HG02678 (cell line): ENCODE results near the gene SETBP1.

Source experiments
- ATAC-seq: cut with Tn5 transposase; IDR thresholded peaks from one replicate; pipeline ENCODE4 v1.9.1; 2021; ENCODE audit warnings: mild to moderate bottlenecking, moderate library complexity; ENCODE audit not compliant: unreplicated experiment

SETBP1 gene

DNA sequence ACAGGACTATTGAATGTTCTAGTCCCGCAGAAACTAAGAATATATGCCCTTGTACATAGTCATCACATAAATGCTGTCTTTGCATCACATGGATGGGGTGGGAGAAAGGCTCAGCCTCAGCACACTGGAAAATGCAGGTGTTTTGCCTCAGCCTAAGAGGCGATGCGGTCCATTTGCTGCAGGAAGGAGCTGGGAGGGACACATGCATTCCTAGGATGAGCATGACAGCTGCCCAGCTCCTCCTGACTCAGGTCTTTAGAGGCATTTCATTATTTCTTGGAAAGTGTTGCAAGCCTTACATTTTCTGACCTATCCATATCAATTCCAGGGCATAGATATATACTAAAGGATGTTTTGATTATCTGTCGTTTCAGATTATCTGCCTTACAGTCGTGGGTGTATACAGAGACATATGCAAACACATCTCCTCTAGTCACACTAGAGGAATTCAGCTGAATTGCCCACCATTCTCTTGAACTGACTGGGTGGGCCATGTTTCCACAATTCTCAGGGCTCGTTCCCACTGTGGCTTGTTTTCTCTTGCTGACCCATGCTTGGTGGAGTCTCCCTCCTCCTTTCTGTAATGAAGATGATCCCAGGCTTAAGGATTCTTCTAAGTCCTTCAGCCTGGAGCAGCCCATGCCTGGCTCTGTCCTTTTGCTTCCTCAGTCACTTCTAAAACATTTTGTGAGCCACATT is 156.9 kb downstream of the SETBP1 start:
- ATAC-seq: no peak

DNA sequence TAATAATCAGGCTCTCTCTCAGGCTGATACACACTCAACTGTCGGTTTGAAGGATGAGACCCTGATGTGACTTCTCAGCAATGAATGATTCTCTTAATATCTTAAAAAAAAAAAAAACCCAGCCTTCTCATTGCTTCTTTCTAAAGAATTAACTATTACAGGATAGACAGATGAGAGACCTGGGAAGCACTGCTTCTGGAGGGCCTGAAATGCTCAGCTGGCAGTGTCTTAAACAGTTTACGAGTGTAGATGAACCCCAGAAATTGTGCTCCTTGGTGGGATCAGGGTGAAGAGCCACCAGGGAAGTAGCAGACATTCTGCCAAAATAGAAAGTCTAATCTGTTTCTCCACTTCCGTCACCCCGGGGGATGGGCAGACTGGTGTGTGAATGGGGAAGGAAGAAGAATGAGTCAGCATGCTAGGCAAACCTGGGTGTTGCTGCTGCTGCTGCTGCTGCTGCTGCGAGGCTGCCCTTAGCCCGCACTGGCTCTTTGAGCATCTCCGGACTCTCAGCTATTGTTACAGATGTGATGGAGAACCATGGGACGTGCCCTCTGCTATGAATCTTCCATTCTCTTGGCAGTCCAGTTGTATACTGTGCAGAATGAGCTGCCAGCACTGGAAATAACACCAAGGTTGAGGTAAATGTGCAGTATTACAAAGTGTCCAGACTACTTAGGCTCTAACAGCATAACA is 158.4 kb downstream of the SETBP1 start:
- peak; percentile 98 for ATAC-seq

DNA sequence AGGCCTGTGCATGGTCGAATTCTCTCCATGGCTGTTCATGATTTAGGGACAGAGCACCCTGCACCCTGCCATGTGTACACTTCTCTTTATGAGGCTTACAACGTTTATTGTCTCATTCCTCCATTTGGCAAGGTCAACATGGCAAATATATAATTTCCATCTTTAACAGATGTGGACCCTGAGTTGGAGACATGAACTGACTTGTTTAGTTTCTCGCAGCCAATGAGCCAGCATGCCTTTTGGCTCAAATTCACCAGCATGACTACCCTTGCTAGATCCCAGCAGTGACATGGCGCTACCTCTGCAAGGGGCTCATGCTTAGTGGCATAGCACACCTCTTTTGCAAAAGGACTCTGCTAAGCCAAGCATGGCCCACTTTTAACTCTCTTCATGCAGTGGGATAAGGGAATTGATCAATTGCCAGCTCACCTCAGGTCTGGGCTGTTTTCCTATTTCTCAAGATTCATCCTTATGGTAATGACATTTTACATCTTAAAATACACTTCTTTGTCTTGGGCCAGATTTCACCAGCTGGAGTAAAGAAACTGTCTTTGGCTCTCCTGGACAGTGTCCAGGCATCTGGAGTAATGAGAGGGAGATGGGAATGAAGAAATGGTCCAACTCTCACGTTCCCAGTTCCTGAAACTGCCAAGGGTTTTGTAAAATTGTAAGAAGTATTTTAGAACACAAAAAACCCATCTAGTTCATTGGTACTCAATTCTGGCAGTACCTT is 159.5 kb downstream of the SETBP1 start:
- ATAC-seq: no peak

GRCh38 chr18:44841221-44841620 is 160.5 kb downstream of the SETBP1 start:
- ATAC-seq: no peak

GRCh38 chr18:44841752-44842587 is 161.3 kb downstream of the SETBP1 start:
- ATAC-seq: no peak

- no peak for ATAC-seq
These were observed 162.1 kb downstream of the SETBP1 start for GRCh38 chr18:44842588-44843412.

DNA sequence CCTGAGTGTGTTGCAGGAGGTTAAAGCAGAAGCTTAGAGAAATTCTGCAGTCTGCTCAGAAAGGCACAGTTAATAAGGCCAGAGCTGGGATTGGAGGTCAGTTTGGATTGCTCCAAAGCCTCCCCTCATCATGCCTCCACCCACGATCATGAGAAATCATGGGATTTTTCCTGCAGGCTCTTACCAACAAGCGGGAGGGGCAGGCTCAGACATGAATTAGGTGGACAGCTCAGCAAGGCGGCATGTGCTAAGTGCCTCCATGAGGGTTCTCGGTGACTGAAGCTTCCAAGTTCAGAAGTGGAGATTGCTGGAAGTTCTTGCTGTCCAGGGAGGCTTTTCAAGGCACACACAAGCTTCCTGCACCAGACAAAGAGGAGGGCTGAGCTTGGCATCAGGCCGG is 163.8 kb downstream of the SETBP1 start:
- no peak for ATAC-seq

- ATAC-seq: no peak
These were observed 165.8 kb downstream of the SETBP1 start for GRCh38 chr18:44846450-44846849.

- no peak for ATAC-seq
These were observed 168.1 kb downstream of the SETBP1 start for GRCh38 chr18:44848644-44849335.

- ATAC-seq: no peak
These were observed 168.7 kb downstream of the SETBP1 start for GRCh38 chr18:44849361-44849760.

GRCh38 chr18:44850001-44850400 is 169.3 kb downstream of the SETBP1 start:
- ATAC-seq: no peak

DNA sequence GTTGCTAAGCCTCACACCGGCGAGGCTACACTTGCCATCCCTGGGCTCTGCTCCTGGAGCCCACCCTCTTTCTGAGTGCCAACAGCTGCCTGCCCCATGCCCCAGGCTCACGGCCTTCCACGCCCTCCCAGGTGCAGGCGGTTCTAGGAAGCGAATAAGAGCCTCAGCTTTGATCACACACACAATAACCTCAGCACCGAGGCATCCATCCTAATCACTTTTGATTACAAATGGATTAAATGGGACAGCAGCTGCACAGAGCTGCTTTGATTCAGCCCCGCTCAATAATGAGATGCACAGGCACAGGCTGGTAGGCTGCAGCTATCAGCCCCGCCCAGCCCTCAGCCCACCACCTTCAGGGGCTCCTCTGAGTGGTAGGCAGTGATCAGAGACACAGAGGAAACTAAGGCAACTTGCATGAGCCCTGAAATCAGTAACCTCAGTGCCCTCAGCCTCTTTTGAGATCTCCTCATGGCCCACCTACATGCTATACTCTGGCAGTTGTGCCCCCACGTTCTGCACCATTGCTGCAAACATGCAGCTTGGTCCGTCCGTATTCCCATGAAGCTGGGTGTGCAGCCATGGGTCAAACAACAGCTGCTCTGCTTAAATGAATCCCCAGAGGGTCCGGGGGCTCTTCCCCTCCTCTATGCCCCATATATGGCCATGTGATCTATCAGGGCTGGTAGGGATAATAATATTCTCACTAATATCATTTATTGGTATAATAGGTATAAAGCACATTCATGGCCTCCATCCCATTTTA is 171.4 kb downstream of the SETBP1 start:
- ATAC-seq: no peak

GRCh38 chr18:44852818-44853217 is 172.1 kb downstream of the SETBP1 start:
- no peak for ATAC-seq

GRCh38 chr18:44853430-44853829 is 172.7 kb downstream of the SETBP1 start:
- ATAC-seq: no peak

- ATAC-seq: no peak
These were observed 175.0 kb downstream of the SETBP1 start for GRCh38 chr18:44855681-44856080.

DNA sequence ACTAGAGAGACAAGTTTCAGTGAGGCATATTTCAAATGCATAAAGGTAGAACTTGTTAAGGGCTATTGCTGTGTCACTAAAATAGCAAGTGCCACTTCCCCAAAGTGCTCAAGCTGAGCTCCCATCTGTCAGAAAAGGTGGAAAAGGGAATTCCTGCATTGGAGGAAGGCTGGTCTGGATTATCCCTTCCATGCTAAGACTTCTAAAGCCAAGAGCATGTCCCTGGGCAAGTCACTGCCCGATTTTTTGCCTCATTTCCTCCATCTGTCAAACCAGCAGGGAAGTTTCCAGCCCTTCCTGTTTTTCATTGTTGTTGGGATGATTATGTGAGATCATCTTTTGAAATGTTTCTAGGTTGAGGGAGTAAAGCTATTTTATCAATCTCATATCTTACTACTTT is 175.5 kb downstream of the SETBP1 start:
- ATAC-seq: no peak

DNA sequence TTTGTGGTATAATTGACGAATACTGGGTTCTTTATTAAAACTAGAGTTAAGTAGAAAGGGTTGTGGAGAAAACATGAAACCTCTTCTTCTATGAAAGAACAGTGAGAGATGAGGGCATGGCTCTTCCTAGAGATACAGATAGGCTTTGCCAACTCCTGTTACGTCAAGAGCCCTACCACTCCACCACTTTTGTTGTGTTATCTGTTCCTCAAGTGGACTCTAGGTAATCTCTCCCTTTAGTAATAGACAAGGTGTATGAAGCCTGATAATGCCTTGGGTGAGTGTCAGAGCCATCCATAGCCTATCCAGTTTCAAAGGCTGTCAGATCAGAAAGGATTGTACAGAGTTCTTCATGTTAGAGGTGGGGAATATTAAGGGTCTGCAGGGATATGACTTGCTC is 176.4 kb downstream of the SETBP1 start:
- ATAC-seq: no peak

- no peak for ATAC-seq
These were observed 177.2 kb downstream of the SETBP1 start for GRCh38 chr18:44857744-44858491.
